Smooth muscle cell (in vitro differentiated cells): Measurements from ENCODE around the gene SLC39A1. TPM values are rescaled to one million over a fixed set of nuclear protein-coding genes. Genes with fewer than 3 reads are reported as not detected.

Experiments used
- DNase-seq: peaks from one replicate; lab custom pipeline; 2025; ENCODE audit not compliant: unreplicated experiment; lab: John Stamatoyannopoulos, UW
- H2AFZ ChIP-seq: fragments of 200-600 bp; sonication (generic); 2 replicates; pipeline ENCODE4 v1.6.0; 2016; ENCODE audit warnings: antibody characterized with exemption, low read depth, mild to moderate bottlenecking
- H3F3A ChIP-seq: fragments of 200-600 bp; sonication (generic); 2 replicates; pipeline ENCODE4 v1.6.0; 2017; ENCODE audit warnings: antibody characterized with exemption, low read depth
- H3K27ac ChIP-seq: fragments of 200-600 bp; sonication (generic); 2 replicates; pipeline ENCODE4 v1.5.1; 2016; ENCODE audit warnings: low read depth, mild to moderate bottlenecking
- H3K27me3 ChIP-seq: fragments of 200-600 bp; sonication (generic); 2 replicates; pipeline ENCODE4 v1.6.1; 2016; ENCODE audit warnings: low read depth, mild to moderate bottlenecking
- H3K36me3 ChIP-seq: fragments of 200-600 bp; sonication (generic); 2 replicates; pipeline ENCODE4 v1.5.1; 2016; ENCODE audit warnings: low read depth
- H3K4me1 ChIP-seq: fragments of 200-600 bp; sonication (generic); 2 replicates; pipeline ENCODE4 v1.5.1; 2016; ENCODE audit warnings: low read depth
- H3K4me2 ChIP-seq: fragments of 200-600 bp; sonication (generic); 2 replicates; pipeline ENCODE4 v1.6.0; 2016; ENCODE audit warnings: mild to moderate bottlenecking
- H3K4me3 ChIP-seq: fragments of 200-600 bp; sonication (generic); 2 replicates; pipeline ENCODE4 v1.5.1; 2016; ENCODE audit warnings: mild to moderate bottlenecking
- H3K79me2 ChIP-seq: fragments of 200-600 bp; sonication (generic); 2 replicates; pipeline ENCODE4 v1.6.0; 2016; ENCODE audit warnings: low read depth, mild to moderate bottlenecking
- H3K9ac ChIP-seq: fragments of 200-600 bp; sonication (generic); 2 replicates; pipeline ENCODE4 v1.6.0; 2016; ENCODE audit warnings: low read depth
- H3K9me3 ChIP-seq: fragments of 200-600 bp; sonication (generic); replicated peaks from 2 replicates; pipeline ENCODE4 v1.5.1; 2016; ENCODE audit warnings: low read depth
- H4K20me1 ChIP-seq: fragments of 200-600 bp; sonication (generic); 2 replicates; pipeline ENCODE4 v1.6.0; 2016; ENCODE audit warnings: low read depth
- CTCF ChIP-seq: fragments of 200-600 bp; sonication (generic); IDR thresholded peaks from 2 replicates; pipeline ENCODE4 v1.5.1; 2017; ENCODE audit warnings: borderline replicate concordance, mild to moderate bottlenecking, antibody characterized with exemption; ENCODE audit not compliant: insufficient read depth, poor library complexity, severe bottlenecking
- WGBS: methylation state at CpG from one replicate; pipeline ENCODE4 v1.1.7; 2016; ENCODE audit warnings: low lambda C conversion rate; 5-methylcytosine and 5-hydroxymethylcytosine counted together
- polyA plus RNA-seq: library from polyadenylated mRNA; unstranded; fragments of >200 nt; fragmentation: Nextera tagmentation; extraction: Ambion mirVana; gene quantifications from 2 replicates; pipeline ENCODE4 v1.2.1, GENCODE V29; 2016
- total RNA-seq: library from RNA; depleted of rRNA; stranded (reverse); fragments of >200 nt; gene quantifications from 2 replicates; pipeline ENCODE4 v1.2.3, GENCODE V29; 2014

SLC39A1 gene
- total and polyA plus RNA-seq, 2 experiments from 2014 or later = 104 to 143 TPM

DNA sequence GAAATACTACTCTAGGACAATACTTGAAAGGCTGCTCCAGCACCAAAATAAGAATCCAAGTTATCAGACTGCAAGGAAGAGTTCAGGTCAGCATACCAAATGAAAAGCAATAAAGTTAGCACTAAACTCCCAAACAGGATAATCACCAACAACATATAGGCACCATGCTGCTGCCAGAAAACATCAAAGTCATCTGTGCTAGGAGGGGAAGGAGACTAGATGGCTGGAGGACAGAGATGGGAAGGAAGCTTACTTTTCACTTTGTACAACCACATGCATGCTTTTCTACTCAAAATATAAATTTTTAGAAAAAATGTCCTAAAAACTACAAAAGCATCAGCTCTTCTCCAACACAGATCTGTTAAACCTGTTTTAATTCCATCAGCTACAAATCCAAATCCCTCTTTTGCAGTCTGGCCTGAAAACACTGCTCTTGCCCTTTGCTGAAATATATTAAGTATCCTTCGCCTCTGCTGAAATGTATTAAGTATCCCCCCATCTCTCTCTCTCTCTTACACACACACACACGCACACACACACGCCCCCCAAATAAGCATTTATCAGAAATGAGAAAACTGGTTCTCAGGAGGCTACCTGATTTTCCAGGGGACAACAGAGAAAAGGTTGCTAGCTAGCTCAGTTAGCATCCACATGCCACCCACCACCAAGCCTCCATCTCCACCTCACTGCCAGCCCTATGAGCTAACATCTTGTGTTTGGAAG, 42.1 kb downstream of the SLC39A1 start:
- Histone ChIP-seq H3F3A (no peaks in the 10 kb centered on the region), H3K79me2 (peaks cover 64% of the 10 kb centered on the region), H3K27me3 (no peaks in the 10 kb centered on the region), H4K20me1 (peaks cover 60% of the 10 kb centered on the region), H3K4me2 (peak overlapping the region; percentile 93), H3K9me3 (no peaks in the 10 kb centered on the region), H3K27ac (no peak overlapping the region), H2AFZ (no peak overlapping the region), H3K36me3 (no peaks in the 10 kb centered on the region), H3K4me1 (peaks cover 17% of the 10 kb centered on the region), H3K9ac (peak overlapping the region; percentile 95), H3K4me3 (peak overlapping the region; percentile 86)
- TF ChIP-seq CTCF = no peak
- DNase-seq = no peak
- 49% methylated on average over 3 of the region's 3 CpGs for WGBS

GRCh38 chr1:153919876-153920852, 43.2 kb downstream of the SLC39A1 start:
- H3K27ac ChIP-seq = no peak overlapping the region
- H3K9me3 ChIP-seq = no peaks in the 10 kb centered on the region
- no peak for TF ChIP-seq CTCF
- H3K79me2 ChIP-seq = peaks cover 75% of the 10 kb centered on the region
- peaks cover 71% of the 10 kb centered on the region for H4K20me1 ChIP-seq
- no peak overlapping the region for H3K4me3 ChIP-seq
- no peaks in the 10 kb centered on the region for H3K27me3 ChIP-seq
- H2AFZ ChIP-seq = no peak overlapping the region
- WGBS = 49% methylated on average over 4 of the region's 4 CpGs
- H3F3A ChIP-seq = no peaks in the 10 kb centered on the region
- peaks cover 17% of the 10 kb centered on the region for H3K4me1 ChIP-seq
- no peak for DNase-seq
- peak overlapping the region; percentile 93 for H3K4me2 ChIP-seq
- no peaks in the 10 kb centered on the region for H3K36me3 ChIP-seq
- no peak overlapping the region for H3K9ac ChIP-seq

DNA sequence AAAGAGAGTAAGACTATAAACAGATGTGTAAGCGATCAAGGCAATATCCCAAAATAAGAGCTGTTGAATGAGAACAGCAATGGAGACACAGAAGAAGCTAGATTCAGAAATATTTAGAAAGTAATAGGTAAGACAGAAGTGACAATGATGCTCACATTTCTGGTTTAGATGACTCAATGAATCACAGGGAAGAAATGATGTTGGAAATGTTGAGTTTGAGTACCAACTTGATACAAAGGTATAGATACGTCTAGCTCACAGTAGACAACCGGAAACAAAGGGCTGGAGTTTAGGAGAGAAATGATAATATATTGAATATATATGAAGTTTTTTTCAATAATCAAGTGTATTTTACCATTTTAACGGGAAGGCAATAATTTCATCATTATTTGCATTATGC, 47.0 kb downstream of the SLC39A1 start:
- H3F3A ChIP-seq = no peaks in the 10 kb centered on the region
- H3K79me2 ChIP-seq = peaks cover 100% of the 10 kb centered on the region
- H4K20me1 ChIP-seq = peaks cover 100% of the 10 kb centered on the region
- no peak overlapping the region for H2AFZ ChIP-seq
- H3K36me3 ChIP-seq = no peaks in the 10 kb centered on the region
- peaks cover 14% of the 10 kb centered on the region for H3K4me1 ChIP-seq
- no peak for TF ChIP-seq CTCF
- H3K9me3 ChIP-seq = no peaks in the 10 kb centered on the region
- no peak overlapping the region for H3K9ac ChIP-seq
- H3K27me3 ChIP-seq = no peaks in the 10 kb centered on the region
- WGBS = 95% methylated on average over 4 of the region's 4 CpGs
- no peak overlapping the region for H3K27ac ChIP-seq
- no peak overlapping the region for H3K4me2 ChIP-seq
- H3K4me3 ChIP-seq = no peak overlapping the region
- no peak for DNase-seq
